CD4-positive, alpha-beta T cell treated with Interleukin-15 for 4 hours (primary cell): ENCODE data around the gene APBA1.

ENCODE experiments used
- DNase-seq: peaks from one replicate; pipeline ENCODE4 v3.0.0-alpha.2; 2020; ENCODE audit warnings: low spot score

APBA1 gene

DNA sequence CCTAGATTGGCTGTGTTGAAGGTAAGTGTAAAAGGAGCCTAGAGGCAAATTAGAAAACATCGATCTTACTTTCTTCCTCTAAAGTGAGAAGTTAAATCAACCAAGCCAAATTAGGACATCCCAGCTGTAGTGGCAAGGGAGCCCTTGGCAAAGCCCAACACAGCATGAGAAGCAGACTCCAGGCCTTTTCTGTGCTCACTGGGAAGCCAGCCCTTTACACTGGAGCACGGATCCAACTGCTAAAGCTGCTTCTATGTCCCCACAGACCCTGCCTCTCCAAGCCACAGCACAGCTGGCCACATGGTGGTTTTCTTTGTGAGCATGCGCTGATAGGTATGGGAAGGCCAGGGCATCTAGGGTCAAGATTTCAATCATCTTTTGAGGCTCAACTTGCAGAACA is 94.1 kb downstream of the APBA1 start:
- no peak for DNase-seq

DNA sequence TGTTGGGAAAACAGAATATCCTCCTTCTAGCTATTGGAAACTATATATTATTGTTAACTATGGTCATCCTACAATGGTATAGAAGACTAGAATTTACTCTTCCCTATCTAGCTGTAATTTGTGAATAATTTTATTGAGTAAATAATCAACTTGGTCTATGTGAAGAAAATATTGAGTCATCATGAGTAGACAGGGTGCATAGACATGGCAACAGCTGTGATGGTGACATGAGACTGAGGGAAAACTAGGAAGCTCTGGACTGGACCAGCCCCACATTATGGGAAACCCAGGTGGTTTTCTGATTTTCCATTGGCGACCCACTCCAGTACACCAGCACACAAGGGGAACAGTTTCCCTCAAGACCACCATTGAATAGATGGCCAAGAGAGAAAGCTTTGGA is 95.0 kb downstream of the APBA1 start:
- DNase-seq, result no peak

DNA sequence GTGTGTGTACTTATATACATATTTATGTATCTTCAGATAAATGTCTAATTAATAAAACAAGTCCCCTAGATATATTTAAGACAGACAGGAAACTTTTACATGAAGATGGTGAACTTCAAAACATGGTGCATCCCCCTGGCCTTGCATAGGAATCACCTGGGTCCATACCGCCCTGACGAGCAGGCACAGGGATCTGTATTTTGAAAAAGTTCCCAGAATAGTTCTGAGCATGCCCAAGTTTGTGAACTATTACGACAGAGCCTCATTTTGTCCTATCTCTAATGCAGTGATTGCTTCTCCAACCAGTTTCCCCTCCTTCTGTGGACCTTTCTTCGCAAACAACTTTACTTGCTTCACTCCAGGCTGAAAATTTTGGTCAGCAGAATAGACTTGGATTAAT is 98.1 kb downstream of the APBA1 start:
- no peak for DNase-seq

DNA sequence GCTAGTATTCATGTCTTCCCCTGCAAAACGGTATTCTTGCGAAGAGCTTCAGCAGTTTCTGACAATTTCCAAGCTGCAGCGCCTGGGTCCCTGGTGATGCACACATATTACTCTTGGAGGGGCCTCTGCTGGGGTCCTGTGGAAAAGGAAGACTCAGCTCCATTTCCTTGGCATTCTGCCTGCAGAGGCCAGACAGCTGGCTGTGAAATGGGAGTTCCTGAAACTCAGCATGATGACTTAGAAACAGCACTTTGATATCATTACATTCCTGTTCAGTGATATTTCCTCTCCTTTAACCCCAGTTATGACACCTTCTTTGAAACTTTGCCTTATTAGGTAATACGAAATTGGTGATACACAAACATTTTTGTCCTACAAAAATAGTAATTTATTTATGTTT is 98.5 kb downstream of the APBA1 start:
- DNase-seq, result no peak

DNA sequence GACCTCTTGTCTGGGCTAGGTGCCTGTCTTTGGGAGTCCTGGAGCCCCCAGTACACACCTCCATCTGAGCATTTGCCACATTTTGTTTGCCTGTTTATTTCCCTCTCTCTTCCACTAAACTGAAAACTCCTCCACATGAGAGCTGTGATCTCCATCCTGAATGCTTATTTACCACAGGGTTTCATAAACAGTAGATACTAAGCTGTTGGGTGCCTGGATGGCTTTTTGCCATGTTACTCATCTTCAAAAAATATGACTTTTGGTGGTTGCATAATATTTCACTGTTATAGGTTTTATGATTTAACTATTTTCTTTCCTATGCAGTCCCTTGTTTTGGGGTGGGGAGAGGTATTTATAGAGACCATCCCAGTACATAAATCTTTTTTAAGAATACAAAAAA is 99.6 kb downstream of the APBA1 start:
- DNase-seq, result no peak

DNA sequence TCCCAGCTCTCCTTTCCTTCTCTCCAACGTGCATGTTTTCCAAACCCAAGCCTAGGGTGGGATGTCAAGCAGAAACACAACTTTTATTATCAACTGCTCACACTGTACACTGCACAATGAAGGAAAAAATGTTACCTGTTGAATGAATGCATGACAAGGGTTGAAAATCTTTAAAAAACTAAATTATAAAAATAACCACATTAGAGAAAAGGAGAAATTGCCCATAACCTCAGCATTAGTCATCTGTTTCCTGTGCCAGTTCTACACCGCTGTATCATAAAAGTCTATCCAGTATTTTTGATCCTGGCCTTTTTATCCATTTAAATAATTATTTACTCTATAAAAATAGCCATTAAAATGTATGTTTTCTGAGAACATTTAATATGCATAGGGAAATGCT is 101.1 kb downstream of the APBA1 start:
- no peak for DNase-seq

DNA sequence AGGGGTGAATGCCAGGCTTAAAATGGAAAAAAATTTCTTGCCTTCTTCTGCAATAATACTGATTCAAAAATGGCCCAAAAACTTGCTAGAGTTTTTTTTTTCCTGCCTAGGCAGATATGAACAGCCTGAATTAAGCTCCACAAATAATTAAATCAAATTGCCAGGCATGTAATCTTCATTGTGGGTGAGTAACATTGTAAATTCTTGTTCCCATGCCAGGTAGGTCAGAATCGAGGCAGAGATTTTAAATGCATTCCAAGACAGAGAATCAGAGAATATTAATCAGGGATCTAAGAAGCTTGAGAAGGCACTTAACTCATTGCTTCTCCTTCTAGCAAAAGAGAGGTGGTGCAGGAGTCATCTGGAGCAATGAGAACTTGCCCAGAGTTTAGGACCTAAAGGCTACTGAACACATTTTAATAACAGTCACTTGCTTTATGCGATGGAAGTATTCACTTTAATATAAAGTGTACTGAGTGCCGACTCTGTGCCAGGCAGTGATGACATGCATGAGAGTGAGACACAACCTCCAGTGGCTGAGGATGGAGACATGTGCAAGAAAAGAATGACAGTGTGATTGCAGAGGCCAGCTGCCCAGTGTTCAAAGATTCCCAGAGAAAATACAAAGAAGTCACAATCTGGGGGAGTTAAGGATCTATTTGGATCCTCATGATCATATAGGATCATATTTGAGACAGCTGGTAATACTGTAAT is 102.3 kb downstream of the APBA1 start:
- DNase-seq, result no peak

DNA sequence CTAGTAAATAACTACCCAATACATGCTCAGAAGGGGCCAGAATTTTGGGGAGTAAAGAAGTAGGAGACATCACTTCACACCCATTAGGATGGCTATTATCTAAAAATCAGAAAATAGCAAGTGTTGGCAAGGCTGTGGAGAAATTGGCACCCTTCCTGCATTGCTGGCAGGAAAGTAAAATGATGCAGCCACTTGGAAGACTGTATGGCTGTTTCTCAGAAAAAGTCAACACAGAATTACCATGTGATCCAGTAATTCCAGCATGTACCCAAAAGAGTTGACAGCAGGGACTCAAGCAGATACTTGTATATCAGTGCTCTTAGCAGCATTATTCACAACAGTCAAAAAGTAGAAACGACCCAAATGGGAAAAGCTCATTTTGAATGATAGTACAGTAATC is 107.6 kb downstream of the APBA1 start:
- no peak for DNase-seq

DNA sequence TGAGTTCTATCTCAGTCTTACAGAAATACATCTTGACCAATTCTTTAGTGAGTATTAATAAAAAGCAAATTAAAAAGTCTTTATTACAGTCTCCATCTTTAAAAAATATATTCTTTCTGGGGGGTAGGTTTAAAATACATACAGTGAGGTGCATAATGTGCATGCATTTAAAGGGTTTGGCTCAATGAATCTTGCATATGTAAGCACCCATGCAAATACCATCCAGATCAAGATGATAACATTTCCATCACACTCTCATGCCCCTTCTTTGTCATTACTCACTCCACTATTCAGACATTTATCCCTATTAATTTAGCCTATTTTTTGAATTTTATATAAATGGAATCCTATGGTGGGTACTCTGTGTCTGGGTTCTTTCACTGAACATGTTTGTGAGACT is 113.0 kb downstream of the APBA1 start:
- no peak for DNase-seq

DNA sequence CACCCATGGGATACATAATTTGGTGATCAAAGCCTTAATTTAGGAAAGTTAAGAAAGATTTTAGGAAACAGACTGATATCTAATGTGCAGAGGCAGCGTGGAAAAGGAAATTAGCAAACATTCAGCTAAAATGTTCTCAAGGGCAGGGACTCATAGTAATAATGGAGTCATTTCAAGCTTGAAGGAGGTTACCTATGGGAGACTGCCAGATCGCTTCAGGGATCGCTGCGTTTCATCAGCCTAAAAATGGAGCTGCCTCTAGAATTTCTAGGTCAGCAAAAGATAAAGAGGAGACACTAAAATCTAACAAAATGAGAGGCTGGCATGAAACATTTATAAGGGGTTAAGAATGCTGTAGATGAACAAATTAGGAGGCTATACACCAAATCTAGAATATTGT is 115.5 kb downstream of the APBA1 start:
- DNase-seq, result no peak

DNA sequence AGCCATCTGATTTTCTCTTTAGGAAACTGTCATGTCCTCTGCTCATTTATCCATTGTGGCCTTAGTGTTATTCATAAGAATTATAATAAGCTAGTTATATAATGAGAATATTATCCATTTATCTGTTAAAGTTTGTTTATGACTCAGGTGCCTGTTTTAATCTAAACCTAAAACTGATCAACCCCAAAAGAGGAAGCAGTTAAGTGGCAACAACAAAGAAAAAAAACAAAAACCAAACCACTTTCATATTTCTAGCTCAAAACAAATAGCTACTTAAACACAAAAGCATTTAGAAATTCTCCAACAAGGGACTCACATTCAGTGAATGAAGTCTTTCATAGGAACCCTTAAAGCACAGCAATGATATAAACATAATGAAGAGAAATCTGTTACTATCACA is 116.4 kb downstream of the APBA1 start:
- DNase-seq, result no peak

DNA sequence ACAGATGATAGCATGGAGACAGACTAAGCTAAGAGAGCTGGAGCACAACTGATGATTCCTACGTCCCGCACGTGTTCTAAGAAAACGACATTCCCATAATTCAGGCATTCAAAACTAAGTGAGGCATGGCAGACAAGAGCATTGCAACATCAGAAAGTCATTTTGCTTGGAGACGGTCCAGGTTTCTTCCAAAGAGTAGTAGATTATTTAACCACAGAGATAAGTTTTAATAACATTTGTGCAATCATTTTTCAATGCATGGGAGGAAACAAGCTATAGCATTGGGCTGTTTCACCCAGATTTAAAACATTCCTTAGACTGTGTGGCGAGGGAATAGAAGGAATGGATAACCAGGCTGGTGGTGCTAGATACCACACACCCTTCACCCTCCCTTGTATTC is 117.2 kb downstream of the APBA1 start:
- DNase-seq, result no peak

DNA sequence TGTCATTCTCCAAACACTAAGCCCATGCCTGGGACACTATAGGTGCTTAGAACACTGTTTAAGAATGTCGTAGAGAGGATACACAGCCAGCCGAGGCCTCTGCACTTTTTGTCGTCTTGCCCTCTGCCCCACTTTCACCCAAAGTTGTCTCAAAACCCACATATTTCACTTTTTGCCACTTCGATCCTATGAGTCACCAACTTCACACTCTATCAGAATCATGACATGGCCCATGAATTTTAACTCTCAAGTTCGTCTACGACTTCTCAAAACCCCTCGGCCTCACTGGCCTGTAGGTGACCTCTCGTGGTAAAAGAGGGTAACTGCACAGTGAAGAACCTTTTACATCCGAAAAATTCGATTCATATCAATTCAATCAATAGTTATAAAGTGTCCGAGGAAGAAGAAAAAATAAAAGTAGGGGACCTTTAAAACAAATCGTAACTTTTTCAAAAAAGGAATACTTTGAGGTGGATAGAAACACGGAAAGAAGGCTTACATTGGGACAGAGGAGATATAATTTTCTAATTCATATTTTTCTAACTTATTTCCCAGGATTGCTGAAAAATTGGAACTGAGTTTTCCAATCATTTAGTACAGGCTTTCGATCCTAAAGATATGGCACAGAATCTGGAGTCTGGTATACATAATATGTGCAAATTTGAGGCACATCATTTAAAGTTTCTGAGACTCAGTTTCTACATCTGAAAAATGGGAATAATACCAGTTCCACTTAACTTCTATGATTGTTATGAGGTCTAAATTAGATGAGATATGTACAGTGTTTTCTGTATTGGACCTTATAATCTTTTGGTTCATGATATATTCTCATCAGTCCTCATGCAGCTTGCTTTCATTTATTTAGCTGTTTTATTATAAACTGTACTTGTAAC is 122.6 kb downstream of the APBA1 start:
- peak; percentile 35 for DNase-seq

DNA sequence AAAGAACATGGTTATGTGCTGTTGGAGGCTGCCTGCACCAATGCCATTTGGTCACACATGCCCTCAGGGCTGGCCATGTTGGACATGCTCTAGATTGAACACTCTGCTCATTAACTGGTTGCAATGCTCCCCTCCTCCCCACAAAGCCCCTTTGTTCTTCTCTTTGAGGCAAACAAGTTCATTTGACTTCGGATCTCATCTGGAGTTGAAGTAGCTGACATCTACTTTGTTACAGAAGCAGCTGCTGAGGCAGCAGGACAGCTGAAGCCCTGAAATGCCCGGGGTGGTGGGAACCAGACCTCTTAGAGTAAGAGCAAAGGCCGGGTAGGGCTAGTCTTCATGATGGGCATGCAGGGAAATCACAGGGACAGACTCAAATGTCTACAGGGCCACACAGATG is 123.5 kb downstream of the APBA1 start:
- no peak for DNase-seq

DNA sequence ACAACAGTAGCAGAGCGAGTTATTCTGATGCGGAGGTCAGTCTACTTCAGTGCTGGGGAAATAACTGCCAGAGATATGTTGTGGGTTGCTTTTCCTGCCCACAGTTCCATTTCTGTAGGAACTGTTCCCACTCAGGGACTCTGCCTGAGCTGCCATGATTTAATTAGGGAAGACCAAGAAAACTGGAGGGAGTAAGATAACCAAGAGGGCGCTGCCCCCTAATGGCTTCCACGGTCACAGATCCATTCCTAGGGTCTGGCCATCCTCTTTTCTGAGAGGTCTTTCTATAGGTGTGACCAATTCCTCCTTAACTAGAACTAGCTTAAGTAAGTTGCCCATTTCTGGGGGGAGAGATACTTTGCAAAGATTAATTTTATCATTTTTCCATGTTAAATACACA is 125.9 kb downstream of the APBA1 start:
- DNase-seq, result no peak

DNA sequence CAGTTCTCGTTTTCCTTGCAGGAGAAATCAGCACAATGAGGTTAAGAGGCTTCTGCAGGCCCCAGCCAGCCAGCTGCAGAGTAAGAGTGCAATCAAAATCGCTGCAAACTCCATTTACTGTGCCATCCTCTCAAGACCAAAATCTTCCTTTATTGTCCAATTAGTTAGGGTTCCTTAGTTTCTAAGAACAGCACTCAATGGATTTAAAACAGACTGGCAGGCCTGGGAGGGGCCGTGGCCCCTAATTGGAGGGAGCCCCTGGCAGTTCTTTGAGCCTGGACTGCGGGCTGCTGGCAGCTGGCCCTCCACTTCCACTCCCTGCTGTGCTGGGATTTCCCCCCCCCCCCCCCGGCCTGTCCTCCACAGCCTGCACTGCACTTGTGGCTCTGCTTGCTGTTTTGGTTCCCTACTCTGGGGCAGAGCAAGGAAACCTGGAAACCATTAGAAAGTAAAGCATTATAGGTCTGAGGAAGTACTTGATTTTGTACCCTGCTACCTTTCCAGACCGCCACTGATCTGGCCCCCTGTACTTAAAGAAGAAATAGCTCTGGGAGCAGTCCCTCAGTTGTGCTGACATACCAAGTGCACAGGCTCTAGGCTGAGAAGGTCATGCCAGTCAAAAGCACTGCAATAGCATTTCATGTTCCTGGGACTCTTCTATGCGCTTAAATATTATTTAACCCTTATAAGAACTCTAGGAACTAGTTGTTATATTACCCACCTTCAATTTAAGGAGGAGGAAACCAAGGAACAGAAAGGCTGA is 129.0 kb downstream of the APBA1 start:
- DNase-seq, result no peak

DNA sequence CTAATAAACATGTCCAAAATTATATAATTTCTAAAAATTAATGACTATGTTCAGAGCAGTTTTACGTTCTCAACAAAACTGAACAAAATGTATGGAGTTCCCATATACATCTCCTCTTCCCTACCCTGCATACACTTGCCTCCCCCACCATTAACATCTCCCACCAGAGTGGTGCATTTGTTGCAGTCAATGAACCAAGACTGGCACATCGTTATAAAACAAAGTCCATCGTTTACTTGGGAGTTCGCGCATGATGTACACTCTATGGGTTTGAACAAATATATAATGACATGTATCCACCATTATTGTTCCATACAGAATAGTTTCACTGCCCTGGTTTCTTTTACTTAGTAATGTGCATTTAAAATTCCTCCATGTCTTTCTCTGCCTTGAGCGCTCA is 130.1 kb downstream of the APBA1 start:
- no peak for DNase-seq

DNA sequence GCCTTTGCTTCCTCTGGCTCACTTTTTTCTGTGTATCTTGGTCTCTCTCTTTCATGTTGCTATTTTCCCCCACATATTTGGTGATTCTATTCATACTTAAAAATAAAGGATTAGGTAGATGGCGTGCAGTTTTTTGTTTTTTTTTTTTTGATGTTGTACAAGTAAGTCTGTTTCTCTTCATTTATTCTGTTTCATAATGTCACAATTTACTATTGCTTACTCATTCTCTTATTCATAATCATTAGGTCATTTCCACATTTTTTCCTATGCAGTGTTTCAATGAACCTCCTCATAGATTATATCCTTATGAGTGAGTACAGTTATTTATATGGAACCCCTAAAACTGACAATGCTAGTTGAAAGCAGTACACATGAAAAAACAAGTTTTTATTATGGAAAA is 136.3 kb downstream of the APBA1 start:
- no peak for DNase-seq

DNA sequence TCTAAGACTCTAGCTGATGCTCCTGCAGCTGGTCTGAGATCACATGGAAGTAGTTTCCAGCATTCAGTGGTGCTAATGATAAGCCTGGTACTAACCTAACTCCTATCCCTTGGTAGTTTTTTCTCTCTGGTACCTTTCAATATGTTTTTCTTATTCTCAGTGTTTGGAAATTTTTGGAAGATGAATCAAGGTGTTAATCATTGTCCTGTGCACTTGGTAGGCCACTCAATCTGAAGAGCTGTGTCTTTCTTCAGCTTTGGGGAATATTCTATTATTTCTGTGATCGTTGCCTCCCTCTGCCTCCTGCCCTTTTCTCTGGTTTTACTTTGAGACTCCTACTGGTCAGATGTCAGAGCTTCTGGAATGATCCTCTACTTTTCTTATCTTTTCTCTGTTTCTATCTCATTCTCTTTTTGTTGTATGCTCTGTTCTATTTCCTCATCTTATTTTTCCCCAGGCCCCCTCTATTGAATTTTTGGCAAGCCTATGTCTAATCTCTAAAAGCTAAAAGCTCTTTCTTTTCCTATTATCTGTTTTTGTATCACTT is 136.8 kb downstream of the APBA1 start:
- DNase-seq, result no peak

DNA sequence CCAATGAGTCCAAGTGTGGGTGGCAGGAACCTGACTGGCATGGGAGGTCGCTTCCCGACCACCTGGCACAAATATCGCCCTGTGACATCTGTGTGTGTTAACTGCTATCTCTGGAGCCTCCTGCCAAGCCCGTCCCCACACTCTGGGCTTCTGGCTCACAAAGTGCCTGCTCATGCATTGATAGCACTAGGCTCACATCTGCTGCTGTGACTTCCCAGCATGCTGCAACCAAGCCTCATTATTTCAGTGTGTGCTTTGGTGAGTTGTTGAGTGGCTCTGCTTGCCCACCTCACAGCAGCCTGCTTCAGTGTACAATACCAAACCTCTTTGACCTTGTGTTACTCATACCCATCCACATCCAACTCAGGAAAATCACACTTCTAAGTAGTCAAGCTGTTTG is 139.8 kb downstream of the APBA1 start:
- no peak for DNase-seq

DNA sequence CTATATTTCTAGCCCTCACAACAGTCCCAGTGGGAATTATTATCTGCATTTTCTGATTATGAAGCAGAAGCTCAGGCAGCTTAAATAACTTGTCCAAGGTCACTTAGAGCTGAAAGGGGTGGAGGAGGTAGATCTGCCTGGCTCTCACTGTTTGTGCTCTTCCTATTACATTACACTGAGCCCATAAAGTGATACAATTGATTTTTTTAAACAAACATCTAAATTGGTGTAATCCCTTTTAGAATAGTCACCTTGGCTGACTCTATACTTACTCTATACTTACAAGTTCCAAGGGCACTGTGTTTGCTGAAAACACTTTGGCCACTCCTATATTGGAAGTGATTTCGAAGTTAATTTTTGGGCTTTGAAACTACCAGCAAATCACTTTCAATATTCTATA is 144.7 kb downstream of the APBA1 start:
- no peak for DNase-seq

DNA sequence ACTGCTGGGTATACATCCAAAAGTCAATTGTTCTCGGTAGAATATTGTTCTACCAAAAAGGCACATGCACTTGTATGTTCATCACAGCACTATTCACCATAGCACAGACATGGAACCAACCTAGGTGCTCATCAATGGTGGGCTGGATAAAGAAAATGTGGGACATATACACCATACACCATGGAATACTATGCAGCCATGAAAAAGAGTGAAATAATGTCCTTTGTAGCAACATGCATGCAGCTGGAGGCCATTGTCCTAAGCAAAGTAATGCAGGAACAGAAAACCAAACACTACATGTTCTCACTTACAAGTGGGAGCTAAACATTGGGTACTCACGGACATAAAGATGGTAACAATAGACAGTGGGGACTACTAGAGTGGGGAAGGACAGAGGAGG is 145.5 kb downstream of the APBA1 start:
- no peak for DNase-seq
